Body of pancreas (tissue), 4 donors: ENCODE results near the gene COL26A1.

Source experiments
- CTCF ChIP-seq, 7 experiments: fragments of 450-650 bp in 4 of 7; fragments of 200-600 bp in 3 of 7; sonication (generic) in 3 of 7; IDR thresholded peaks; one replicate each; pipeline ENCODE4 v1.5.1; 2016 to 2019; ENCODE audit warnings: antibody characterized with exemption in 7 of 7
- POLR2A ChIP-seq, 3 donors: fragments of 450-650 bp; IDR thresholded peaks; one replicate each; pipeline ENCODE4 v1.6.1; 2016; ENCODE audit warnings: antibody characterized with exemption in 3 of 3, mild to moderate bottlenecking in 2 of 3

GRCh38 chr7:101543242-101543766 lies 180.6 kb downstream of the COL26A1 start:
- TF ChIP-seq CTCF (IDR thresholded peaks at IDR 0.05), result no peak
- TF ChIP-seq POLR2A (IDR thresholded peaks at IDR 0.05), result no peak
